SHP77 treated with DMSO at 0.1 percent for 48 hours (cell line): ENCODE results near the gene PLCH1.

Experiments
- DNase-seq: peaks from one replicate; lab custom pipeline; 2025; lab: John Stamatoyannopoulos, UW

The PLCH1 gene

GRCh38 chr3:155744626-155745324, at the start of gene PLCH1:
Gene PLCH1, minus strand, starts transcription at chr3:155745071. Its CDS starts 40,847 bp downstream, at chr3:155704224.
- no peak for DNase-seq

DNA sequence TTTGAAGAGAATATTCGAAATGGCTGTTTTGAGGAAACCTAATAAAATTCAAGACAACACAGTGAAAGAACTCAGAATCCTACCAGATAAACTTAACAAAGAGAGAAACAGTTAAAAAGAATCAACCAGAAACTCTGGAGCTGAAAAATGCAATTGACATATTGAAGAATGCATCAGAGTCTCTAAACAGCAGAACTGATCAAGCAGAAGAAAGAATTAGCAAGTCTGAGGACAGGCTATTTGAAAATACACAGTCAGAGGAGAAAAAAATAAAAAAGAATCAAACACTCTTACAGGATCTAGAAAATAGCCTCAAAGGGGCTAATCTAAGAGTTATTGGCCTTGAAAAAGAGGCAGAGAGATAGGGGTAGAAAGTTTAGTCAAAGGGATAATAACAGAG, 47.7 kb upstream of the PLCH1 start:
- no peak for DNase-seq

DNA sequence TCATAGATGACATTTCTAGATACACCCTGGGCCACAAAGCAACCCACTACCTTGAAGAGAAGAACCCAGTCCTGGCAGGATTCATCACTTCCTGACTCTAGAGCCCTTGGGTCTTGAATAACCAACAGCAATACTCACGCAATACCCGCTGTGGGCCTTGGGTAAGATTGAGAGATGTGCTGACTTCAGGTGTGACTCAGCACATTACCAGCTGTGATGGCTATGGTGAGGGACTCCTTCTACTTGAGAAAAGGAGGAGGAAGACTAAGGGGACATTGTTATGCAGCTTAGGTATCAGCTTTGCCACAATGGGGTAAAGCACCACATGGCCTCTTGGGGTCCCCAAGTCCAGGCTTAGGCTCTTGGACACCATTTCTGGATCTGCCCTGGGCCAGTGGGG, 46.3 kb upstream of the PLCH1 start:
- DNase-seq = no peak

DNA sequence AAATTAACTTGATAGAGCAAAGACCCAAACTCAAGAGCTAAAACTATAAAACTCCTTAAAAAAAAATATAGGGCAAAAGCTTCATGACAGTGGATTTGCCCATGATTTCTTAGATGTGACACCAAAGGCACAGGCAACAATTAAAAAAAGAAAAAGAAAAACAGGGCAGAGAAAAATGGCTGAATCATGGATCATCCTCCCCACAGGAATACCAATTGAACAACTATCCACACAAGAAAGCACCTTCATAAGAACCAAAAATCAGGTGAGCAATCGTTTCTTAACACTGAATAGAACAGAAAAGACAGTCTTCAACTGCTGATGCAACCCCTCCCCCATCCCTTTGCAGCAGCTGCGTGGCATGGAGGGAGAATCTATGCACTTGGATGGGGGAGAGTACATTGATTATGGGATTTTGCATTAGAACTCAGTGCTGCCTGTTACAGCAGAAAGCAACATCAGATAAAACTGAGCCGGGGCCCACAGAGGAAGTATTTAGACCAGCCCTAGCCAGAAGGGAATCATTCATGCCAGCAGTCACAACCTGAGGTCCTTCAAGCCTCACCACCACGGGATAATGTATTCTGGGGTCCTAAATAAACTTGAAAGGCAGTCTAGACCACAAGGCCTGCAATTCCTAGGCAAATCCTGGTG, 45.5 kb upstream of the PLCH1 start:
- no peak for DNase-seq

- no peak for DNase-seq
These were observed 40.9 kb upstream of the PLCH1 start for GRCh38 chr3:155785662-155786295.

DNA sequence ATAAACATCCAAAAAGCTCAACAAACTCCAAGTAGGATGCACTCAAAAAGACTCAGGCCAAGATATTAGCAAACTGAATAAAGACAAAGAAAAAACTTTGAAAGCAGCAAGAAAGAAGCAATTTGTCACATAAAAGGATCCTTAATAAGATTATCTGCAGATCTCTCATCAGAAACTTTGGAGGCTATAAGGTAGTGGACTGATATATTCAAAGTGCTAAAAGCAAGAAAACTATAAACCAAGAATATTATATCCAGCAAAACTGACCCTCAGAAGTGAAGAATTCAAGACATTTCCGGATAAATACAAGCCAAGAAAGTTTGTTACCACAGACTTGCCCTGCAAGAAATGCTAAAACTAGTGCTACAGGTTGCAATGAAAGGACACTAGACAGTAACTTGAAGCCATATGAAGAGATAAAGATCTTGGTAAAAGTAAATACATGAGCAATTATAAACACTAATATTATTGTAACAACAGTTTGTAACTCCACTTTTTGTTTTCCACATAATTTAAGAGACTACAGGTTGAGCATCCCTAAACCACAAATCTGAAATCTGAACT, 37.6 kb upstream of the PLCH1 start:
- no peak for DNase-seq

GRCh38 chr3:155780291-155780690, 35.4 kb upstream of the PLCH1 start:
- no peak for DNase-seq

DNA sequence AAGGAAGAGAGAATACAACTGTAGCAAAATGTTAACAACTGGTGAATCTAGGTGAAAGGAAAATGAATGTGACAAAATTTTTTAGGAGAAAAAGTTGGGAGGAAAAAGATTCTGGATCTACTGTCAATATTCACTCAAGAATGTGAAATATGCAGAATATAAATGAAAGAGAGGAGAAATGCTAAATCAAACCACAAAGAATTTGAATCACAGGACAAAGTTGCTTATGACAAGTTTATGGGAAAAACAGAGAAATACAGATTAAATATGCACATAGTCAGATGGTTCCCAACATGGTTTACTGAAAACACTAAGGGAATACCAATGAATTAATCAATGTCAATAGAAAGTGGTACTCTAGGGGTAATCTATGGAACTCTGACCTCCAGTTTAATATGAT, 33.6 kb upstream of the PLCH1 start:
- no peak for DNase-seq

DNA sequence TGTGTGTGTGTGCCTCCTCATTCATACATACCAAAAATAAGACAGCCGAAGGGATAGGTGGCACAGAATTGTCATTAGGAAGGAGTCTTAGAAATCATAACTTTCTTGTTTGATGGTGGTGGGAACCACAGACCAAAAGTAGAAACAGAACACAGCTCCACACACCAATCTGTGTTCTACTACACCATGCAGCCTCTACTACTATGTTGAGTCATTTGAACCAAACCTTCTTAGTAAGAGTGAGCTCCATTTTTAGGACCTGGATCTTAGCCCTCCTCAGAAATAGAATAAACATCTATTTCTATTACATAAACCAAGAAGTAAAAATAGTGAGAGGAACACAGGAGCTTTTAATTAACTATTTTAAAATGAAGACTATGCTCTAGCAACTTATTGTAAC, 27.9 kb upstream of the PLCH1 start:
- DNase-seq = no peak

DNA sequence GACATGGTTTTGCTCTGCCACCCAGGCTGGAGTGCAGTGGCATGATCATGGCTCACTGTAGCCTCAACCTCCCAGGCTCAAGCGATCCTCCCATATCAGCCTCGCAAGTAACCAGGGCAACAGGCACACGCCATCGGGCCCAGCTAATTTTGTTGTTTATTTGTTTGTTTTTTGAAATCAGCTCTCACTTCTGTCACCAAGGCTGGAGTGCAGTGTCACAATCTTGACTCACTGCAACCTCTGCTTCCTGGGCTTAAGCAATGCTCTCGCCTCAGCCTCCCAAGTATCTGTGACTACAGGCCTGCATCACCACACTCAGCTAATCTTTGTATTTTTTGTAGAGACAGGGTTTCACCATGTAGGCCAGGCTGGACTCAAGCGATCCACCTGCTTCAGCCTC, 26.3 kb upstream of the PLCH1 start:
- no peak for DNase-seq

DNA sequence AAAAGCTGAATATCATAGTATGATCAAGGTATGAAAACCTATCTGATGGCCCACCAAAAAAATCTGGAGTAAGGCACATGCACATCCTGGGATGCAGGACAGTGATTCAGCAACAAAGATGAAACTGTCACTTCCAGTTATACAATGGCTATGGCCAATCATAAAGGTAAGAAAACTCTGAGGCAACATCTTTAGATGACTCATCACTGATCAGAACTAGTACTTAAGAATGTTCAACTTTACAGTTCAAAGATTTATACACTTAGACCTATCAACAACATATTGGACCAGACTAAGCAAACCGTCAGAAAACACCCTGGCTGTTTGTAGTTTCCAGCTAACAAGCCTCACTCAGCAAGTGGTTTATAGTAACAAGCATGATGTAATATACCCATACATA, 21.3 kb upstream of the PLCH1 start:
- DNase-seq = no peak

DNA sequence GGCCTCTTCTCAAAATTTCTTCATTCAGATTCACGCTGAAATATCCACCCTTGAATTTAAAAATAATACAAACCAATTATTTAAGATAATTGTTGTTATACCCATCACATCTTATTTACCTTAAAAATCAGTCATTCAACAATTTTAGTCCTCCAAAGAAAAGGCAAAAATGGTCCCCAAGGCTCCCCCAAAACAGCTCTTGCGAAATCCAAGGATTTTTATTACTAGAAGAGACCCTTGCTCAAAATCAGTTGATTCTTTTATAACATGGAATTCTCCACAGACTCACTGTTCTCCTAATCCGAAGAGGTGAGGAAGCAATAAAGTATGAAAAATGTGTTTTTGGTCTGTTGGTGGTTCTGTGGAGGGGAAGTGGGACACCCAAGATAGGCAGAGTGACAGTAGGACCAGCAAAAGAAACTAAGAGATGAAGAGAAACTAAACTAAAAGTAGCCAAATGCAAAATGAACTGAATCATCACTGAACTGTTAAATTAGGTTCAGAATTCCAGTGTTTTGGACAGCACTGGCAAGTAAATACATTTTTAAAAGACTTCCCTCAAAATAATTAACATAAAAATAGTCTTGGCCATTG, 19.1 kb upstream of the PLCH1 start:
- no peak for DNase-seq

GRCh38 chr3:155760653-155761052, 15.8 kb upstream of the PLCH1 start:
- DNase-seq = no peak

GRCh38 chr3:155757577-155757976, 12.7 kb upstream of the PLCH1 start:
- DNase-seq = no peak

GRCh38 chr3:155753038-155753639, 8.3 kb upstream of the PLCH1 start:
- peak; percentile 9 for DNase-seq

- no peak for DNase-seq
These were observed 3.9 kb upstream of the PLCH1 start for GRCh38 chr3:155748611-155749365.

- no peak for DNase-seq
These were observed 3.0 kb upstream of the PLCH1 start for GRCh38 chr3:155747946-155748290.

DNA sequence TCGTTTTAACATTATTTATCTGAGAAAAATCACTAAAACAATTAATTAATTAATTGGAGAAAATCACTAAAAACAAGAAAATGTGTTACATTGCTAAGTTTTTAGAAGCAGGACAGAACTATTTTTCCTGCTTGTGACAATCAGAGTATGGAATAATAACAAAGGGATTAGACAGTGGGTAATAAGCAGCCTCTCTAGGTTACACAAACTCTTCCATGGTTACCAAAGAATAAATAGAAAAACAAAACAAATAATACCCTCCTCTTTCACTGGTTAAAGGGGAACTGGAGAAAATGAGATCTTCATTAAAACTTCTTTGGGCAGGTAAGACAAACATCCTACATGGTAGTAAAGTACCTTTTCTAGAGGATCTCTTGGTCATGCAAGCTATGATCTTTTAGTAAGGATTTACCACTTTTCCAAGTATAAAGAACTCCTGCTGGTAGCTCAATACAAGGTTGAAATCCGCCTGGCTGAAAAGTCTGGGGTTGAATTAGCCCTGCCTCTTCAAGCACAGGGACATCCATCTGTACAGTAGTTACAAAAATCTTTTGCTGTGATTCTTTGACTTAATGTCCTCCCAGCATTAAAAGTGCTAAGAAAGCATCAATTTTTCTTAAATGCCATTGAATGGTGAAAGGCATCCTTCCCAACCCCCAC, 2.5 kb upstream of the PLCH1 start:
- no peak for DNase-seq

GRCh38 chr3:155746703-155747102, 1.8 kb upstream of the PLCH1 start:
- DNase-seq = no peak

GRCh38 chr3:155745795-155746550, 1.1 kb upstream of the PLCH1 start:
- no peak for DNase-seq
